K562 (cell line): Measurements from ENCODE around the gene AACS. TPM values are rescaled to one million over a fixed set of nuclear protein-coding genes. Genes with fewer than 3 reads are reported as not detected.

Experiments used
- ARID1B ChIP-seq: fragments of 450-650 bp; IDR thresholded peaks from 2 replicates; pipeline ENCODE4 v1.6.1; 2016; ENCODE audit warnings: antibody characterized with exemption, mild to moderate bottlenecking, inconsistent platforms
- BCLAF1 ChIP-seq, 2 experiments: fragments of 450-650 bp in 1 of 2; IDR thresholded peaks; 2 replicates each; pipeline ENCODE4 v1.6.1; 2011 to 2017; ENCODE audit warnings: low read depth in 2 of 2, antibody characterized with exemption in 1 of 2, borderline replicate concordance in 1 of 2, low read length in 1 of 2, mild to moderate bottlenecking in 1 of 2, mixed read lengths in 1 of 2; ENCODE audit not compliant: control insufficient read depth in 1 of 2
- CBX3 ChIP-seq, 2 experiments: IDR thresholded peaks; 1 replicate in 1 of 2; 2 replicates in 1 of 2; pipeline ENCODE4 v1.6.1; 2012; ENCODE audit warnings: inconsistent platforms in 2 of 2, low read length in 2 of 2, borderline replicate concordance in 1 of 2, control low read depth in 1 of 2
- CCAR2 ChIP-seq: fragments of 200-400 bp; formaldehyde crosslinking; IDR thresholded peaks from 2 replicates; pipeline ENCODE4 v1.6.1; 2017; ENCODE audit warnings: mild to moderate bottlenecking, low read depth, low read length
- EHMT2 ChIP-seq: fragments of 450-650 bp; IDR thresholded peaks from 2 replicates; pipeline ENCODE4 v1.6.1; 2018; ENCODE audit warnings: antibody characterized with exemption
- FOXO4 ChIP-seq: fragments of 450-650 bp; formaldehyde crosslinking; IDR thresholded peaks from 2 replicates; pipeline ENCODE4 v1.4.0; 2020; ENCODE audit warnings: mild to moderate bottlenecking, moderate library complexity
- GATAD2B ChIP-seq: fragments of 450-650 bp; IDR thresholded peaks from 2 replicates; pipeline ENCODE4 v1.6.1; 2017; ENCODE audit warnings: mild to moderate bottlenecking, borderline replicate concordance
- HDAC1 ChIP-seq, 2 experiments: fragments of 450-650 bp; IDR thresholded peaks; 2 replicates each; pipeline ENCODE4 v1.6.1; 2016 to 2017; ENCODE audit warnings: inconsistent platforms in 1 of 2, mild to moderate bottlenecking in 1 of 2, moderate library complexity in 1 of 2
- ILK ChIP-seq: fragments of 450-650 bp; IDR thresholded peaks from 2 replicates; pipeline ENCODE4 v1.6.1; 2016; ENCODE audit warnings: missing genetic modification characterization, low read depth, mild to moderate bottlenecking, missing compliant biosample characterization, moderate library complexity, borderline replicate concordance
- JUN ChIP-seq, 2 experiments: sonication (generic) in 1 of 2; formaldehyde crosslinking in 1 of 2; IDR thresholded peaks; 2 replicates each; pipeline versions ENCODE4 v1.6.1 to v1.8.0; 2012 to 2022; ENCODE audit warnings: borderline replicate concordance in 2 of 2, mild to moderate bottlenecking in 2 of 2, improper control_type of control experiment in 1 of 2, low read depth in 1 of 2, low read length in 1 of 2, missing genetic modification reagents in 1 of 2
- KLF10 ChIP-seq: fragments of 250-450 bp; sonication (Bioruptor Pico); IDR thresholded peaks from 2 replicates; pipeline ENCODE4 v1.6.1; 2021; ENCODE audit warnings: matching md5 sums
- KLF13 ChIP-seq: fragments of 450-650 bp; IDR thresholded peaks from 2 replicates; pipeline ENCODE4 v1.6.1; 2016; ENCODE audit warnings: missing genetic modification characterization, low read depth, mild to moderate bottlenecking, missing compliant biosample characterization, moderate library complexity, borderline replicate concordance
- MEIS2 ChIP-seq: fragments of 450-650 bp; IDR thresholded peaks from 2 replicates; pipeline ENCODE4 v1.6.1; 2014; ENCODE audit warnings: mild to moderate bottlenecking; ENCODE audit not compliant: partially characterized antibody
- SMAD2 ChIP-seq: fragments of 150-350 bp; IDR thresholded peaks from 2 replicates; pipeline ENCODE4 v1.6.1; 2014; ENCODE audit warnings: low read depth, mild to moderate bottlenecking, low read length
- SMARCC2 ChIP-seq: fragments of 450-650 bp; IDR thresholded peaks from 2 replicates; pipeline ENCODE4 v1.6.1; 2017; ENCODE audit warnings: antibody characterized with exemption, moderate library complexity, mild to moderate bottlenecking, low read depth
- SPI1 ChIP-seq: IDR thresholded peaks from 2 replicates; pipeline ENCODE4 v1.6.1; 2011; ENCODE audit warnings: low read depth, low read length, control low read depth, borderline replicate concordance
- YBX1 ChIP-seq: fragments of 450-650 bp; IDR thresholded peaks from 2 replicates; pipeline ENCODE4 v1.7.1; 2016; ENCODE audit warnings: mild to moderate bottlenecking
- ZBTB17 ChIP-seq: fragments of 450-650 bp; formaldehyde crosslinking; IDR thresholded peaks from 2 replicates; pipeline ENCODE4 v1.4.0; 2020; ENCODE audit warnings: mild to moderate bottlenecking
- ZBTB7A ChIP-seq: IDR thresholded peaks from 2 replicates; pipeline ENCODE4 v1.6.1; 2011; ENCODE audit warnings: low read depth, mild to moderate bottlenecking, low read length, moderate library complexity, borderline replicate concordance; ENCODE audit not compliant: control insufficient read depth
- ZNF133 ChIP-seq: fragments of 250-450 bp; sonication (Bioruptor Pico); IDR thresholded peaks from 2 replicates; pipeline ENCODE4 v1.4.0; 2020; ENCODE audit warnings: mild to moderate bottlenecking
- ZNF316 ChIP-seq: fragments of 450-650 bp; IDR thresholded peaks from 2 replicates; pipeline ENCODE4 v1.6.1; 2016
- ZNF354B ChIP-seq: fragments of 250-450 bp; sonication (Bioruptor Pico); IDR thresholded peaks from 2 replicates; pipeline ENCODE4 v1.4.0; 2020
- ZNF431 ChIP-seq: sonication (generic); formaldehyde crosslinking; IDR thresholded peaks from 2 replicates; pipeline ENCODE4 v1.8.0; 2022; ENCODE audit warnings: mild to moderate bottlenecking, missing genetic modification reagents
- ZNF785 ChIP-seq: fragments of 250-450 bp; sonication (Bioruptor Pico); IDR thresholded peaks from 2 replicates; pipeline ENCODE4 v1.4.0; 2020; ENCODE audit warnings: mild to moderate bottlenecking
- polyA plus RNA-seq, 8 experiments: library from polyadenylated mRNA; depleted of rRNA in 4 of 8; stranded (reverse) in 5 of 8; unstranded in 3 of 8; fragments of >200 nt; fragmentation: Nextera tagmentation in 2 of 8; fragmentation: Illumina TruSeq in 1 of 8; extraction: Ambion mirVana in 2 of 8; extraction: Trizol in 1 of 8; gene quantifications; 2 replicates each; pipeline versions ENCODE4 v1.2.1 to v1.2.3, GENCODE V29; 2011 to 2014; ENCODE audit warnings: inconsistent platforms in 1 of 8, missing spikeins in 1 of 8
- total RNA-seq, 7 experiments: library from RNA; depleted of rRNA in 6 of 7; stranded (reverse); fragments of >200 nt in 6 of 7; fragmentation: Illumina TruSeq in 2 of 7; extraction: Trizol in 2 of 7; gene quantifications; 2 replicates each; pipeline versions ENCODE4 v1.2.1 to v1.2.3, GENCODE V29; 2011 to 2021; ENCODE audit warnings: low replicate concordance in 1 of 7

AACS gene
- total and polyA plus RNA-seq, 9 of the 15 experiments (the other 6 are each of a cell fraction or from before 2014, with no cell fraction given) = 2.4 to 13.0 (median 6.0) TPM

GRCh38 chr12:125065021-125065918 is at the start of gene AACS (continued):
- TF ChIP-seq BCLAF1 (IDR thresholded peaks at IDR 0.05; ENCODE audit: borderline replicate concordance in 1 of 2, control insufficient read depth in 1 of 2, low read depth in 2 of 2, low read length in 1 of 2) (no peak), ZBTB7A (peak; percentile 88; the same call in 1 of the 2 replicates), GATAD2B (no peak), FOXO4 (CRISPR knock-in tag) (no peak), SPI1 (no peak), ARID1B (no peak), YBX1 (no peak), SMARCC2 (no peak), ZNF785 (CRISPR knock-in tag) (no peak), KLF13 (tag) (no peak), SMAD2 (no peak), ZNF133 (CRISPR knock-in tag) (no peak), ILK (no peak), EHMT2 (no peak), CCAR2 (no peak), ZNF316 (no peak), CBX3 (IDR thresholded peaks at IDR 0.05; ENCODE audit: borderline replicate concordance in 1 of 2, low read length in 2 of 2) (no peak), KLF10 (CRISPR knock-in tag) (no peak), JUN (IDR thresholded peaks at IDR 0.05; ENCODE audit: borderline replicate concordance, low read depth, low read length) (no peak), JUN (CRISPR knock-in tag; IDR thresholded peaks at IDR 0.05; ENCODE audit: borderline replicate concordance) (no peak), MEIS2 (no peak), ZNF354B (CRISPR knock-in tag) (no peak), ZNF431 (no peak), HDAC1 (IDR thresholded peaks at IDR 0.05) (peak in 1 of 2 experiments; percentile 74; a peak in 2 of 4 replicates), ZBTB17 (CRISPR knock-in tag) (no peak)
